Bronchial epithelial cell (primary cell): ENCODE results near the gene OFD1. TPM values are rescaled to one million over a fixed set of nuclear protein-coding genes. Genes with fewer than 3 reads are reported as not detected.

ENCODE experiments used
- DNase-seq: peaks from one replicate; pipeline ENCODE4 v3.0.0-alpha.2; 2010; ENCODE audit warnings: low read depth
- FAIRE-seq: peaks from 2 replicates; lab custom pipeline; 2011; peaks lifted over from hg19 to GRCh38; lab: Jason Lieb, UNC
- H3K27me3 ChIP-seq: 2 replicates; pipeline ENCODE4 v1.5.1; 2011; ENCODE audit warnings: low read length; ENCODE audit not compliant: control insufficient read depth, insufficient read depth
- H3K36me3 ChIP-seq: 2 replicates; pipeline ENCODE4 v1.5.1; 2011; ENCODE audit warnings: low read length; ENCODE audit not compliant: control insufficient read depth, insufficient read depth
- H3K4me3 ChIP-seq: 2 replicates; pipeline ENCODE4 v1.5.1; 2011; ENCODE audit warnings: mild to moderate bottlenecking, low read depth, low read length, control low read depth
- CTCF ChIP-seq: IDR thresholded peaks from 2 replicates; pipeline ENCODE4 v1.5.1; 2011; ENCODE audit warnings: mild to moderate bottlenecking, moderate library complexity, low read length, control low read depth, inconsistent platforms; ENCODE audit not compliant: insufficient read depth, severe bottlenecking
- total RNA-seq: library from RNA; depleted of rRNA; stranded (reverse); fragments of >200 nt; gene quantifications from 2 replicates; pipeline ENCODE4 v1.2.1, GENCODE V29; 2014

OFD1 gene
- total RNA-seq, 1 donor from 2014 or later: 13.4 TPM

- peaks cover 2% of the 10 kb centered on the region for H3K36me3 ChIP-seq
- no peak for FAIRE-seq
- DNase-seq: peak; percentile 50
- peak; percentile 36 for TF ChIP-seq CTCF
- no peak overlapping the region for H3K4me3 ChIP-seq
- H3K27me3 ChIP-seq: no peaks in the 10 kb centered on the region
Measured at GRCh38 chrX:13750204-13750603, 15.7 kb downstream of the OFD1 start.

- peaks cover 2% of the 10 kb centered on the region for H3K36me3 ChIP-seq
- no peak for TF ChIP-seq CTCF
- FAIRE-seq: no peak
Measured at GRCh38 chrX:13750812-13751211, 16.3 kb downstream of the OFD1 start.

GRCh38 chrX:13752141-13752540 is 17.6 kb downstream of the OFD1 start:
- Histone ChIP-seq H3K4me3 (no peak overlapping the region), H3K36me3 (peaks cover 4% of the 10 kb centered on the region), H3K27me3 (no peaks in the 10 kb centered on the region)
- TF ChIP-seq CTCF: no peak
- FAIRE-seq: no peak
- peak; percentile 71 for DNase-seq

More at GRCh38 chrX:13750812-13751211, 16.3 kb downstream of the OFD1 start:
- no peak for DNase-seq
- H3K4me3 ChIP-seq: no peak overlapping the region
- no peaks in the 10 kb centered on the region for H3K27me3 ChIP-seq

GRCh38 chrX:13752646-13753045 is 18.1 kb downstream of the OFD1 start:
- H3K4me3 ChIP-seq: no peak overlapping the region
- H3K27me3 ChIP-seq: no peaks in the 10 kb centered on the region
- DNase-seq (no peak), FAIRE-seq (no peak)
- no peak for TF ChIP-seq CTCF
- H3K36me3 ChIP-seq: peaks cover 4% of the 10 kb centered on the region

GRCh38 chrX:13754765-13755164 is 20.2 kb downstream of the OFD1 start:
- DNase-seq (no peak), FAIRE-seq (no peak)
- Histone ChIP-seq H3K36me3 (peaks cover 4% of the 10 kb centered on the region), H3K4me3 (no peak overlapping the region), H3K27me3 (no peaks in the 10 kb centered on the region)
- TF ChIP-seq CTCF: no peak

GRCh38 chrX:13755254-13755653 is 20.7 kb downstream of the OFD1 start:
- FAIRE-seq (no peak), DNase-seq (no peak)
- Histone ChIP-seq H3K4me3 (no peak overlapping the region), H3K36me3 (peaks cover 4% of the 10 kb centered on the region), H3K27me3 (no peaks in the 10 kb centered on the region)
- no peak for TF ChIP-seq CTCF
